ENCODE results near the gene ERBIN. TPM values are rescaled to one million over a fixed set of nuclear protein-coding genes. Genes with fewer than 3 reads are reported as not detected.
"Not testable (repeated sequence)": the region's sequence is repeated elsewhere in the genome, so short reads cannot be mapped to it uniquely, and the experiment has no call there.

The ERBIN gene
- total and polyA plus RNA-seq, 2 donors (not counting 1 experiment from before 2014, with no cell fraction given) = 69.1 to 127 TPM

- DNase-seq (ENCODE audit: low read depth in 2 of 2) = no peak
- TF ChIP-seq CTCF (conservative IDR thresholded peaks at IDR 0.05 in 1 of 2, IDR thresholded peaks at IDR 0.05 in 1 of 2; ENCODE audit: low read depth in 1 of 2, low read length in 2 of 2) = no peak
- TF ChIP-seq EZH2 (IDR thresholded peaks at IDR 0.05; ENCODE audit: low read length, missing control alignments) = no peak
- no peaks in the 10 kb centered on the region for H3K36me3 ChIP-seq (ENCODE audit: control insufficient read depth, insufficient read depth, low read length)
- H4K20me1 ChIP-seq (ENCODE audit: control insufficient read depth, extremely low read depth, insufficient read depth, low read length) = no peaks in the 10 kb centered on the region
- no peak overlapping the region for H3K9ac ChIP-seq (ENCODE audit: insufficient read depth, low read length)
- no peak overlapping the region for H3K27ac ChIP-seq (ENCODE audit: insufficient read depth, low read length)
- H3K4me2 ChIP-seq (ENCODE audit: extremely low read depth, insufficient read depth, low read length) = no peak overlapping the region
- H3K4me3 ChIP-seq (replicated peaks in 1 of 4; ENCODE audit: control extremely low read depth in 1 of 4, insufficient read depth in 1 of 4, low read depth in 3 of 4, low read length in 4 of 4) = no peak overlapping the region
- no peaks in the 10 kb centered on the region for H3K27me3 ChIP-seq (ENCODE audit: control insufficient read depth, insufficient read depth, low read length)
- no peak overlapping the region for H2AFZ ChIP-seq (ENCODE audit: low read length)
- H3K4me1 ChIP-seq (ENCODE audit: control insufficient read depth, extremely low read depth, insufficient read depth, low read length) = peaks cover 5% of the 10 kb centered on the region
- H3K79me2 ChIP-seq (ENCODE audit: control insufficient read depth, insufficient read depth, low read length) = no peaks in the 10 kb centered on the region
- H3K9me3 ChIP-seq (ENCODE audit: control insufficient read depth, insufficient read depth, low read depth, low read length) = no peaks in the 10 kb centered on the region
These were observed 40.0 kb upstream of the ERBIN start for GRCh38 chr5:65886387-65886786.

GRCh38 chr5:65892024-65892423, 34.4 kb upstream of the ERBIN start:
- not testable (repeated sequence) for DNase-seq (ENCODE audit: low read depth in 2 of 2)

GRCh38 chr5:65892801-65893200, 33.6 kb upstream of the ERBIN start:
- Histone ChIP-seq H3K27ac (ENCODE audit: insufficient read depth, low read length) (no peak overlapping the region), H3K79me2 (ENCODE audit: control insufficient read depth, insufficient read depth, low read length) (no peaks in the 10 kb centered on the region), H3K4me1 (ENCODE audit: control insufficient read depth, extremely low read depth, insufficient read depth, low read length) (no peaks in the 10 kb centered on the region), H3K4me3 (replicated peaks in 1 of 4; ENCODE audit: control extremely low read depth in 1 of 4, insufficient read depth in 1 of 4, low read depth in 3 of 4, low read length in 4 of 4) (no peak overlapping the region), H3K4me2 (ENCODE audit: extremely low read depth, insufficient read depth, low read length) (no peak overlapping the region), H3K9ac (ENCODE audit: insufficient read depth, low read length) (no peak overlapping the region), H4K20me1 (ENCODE audit: control insufficient read depth, extremely low read depth, insufficient read depth, low read length) (no peaks in the 10 kb centered on the region), H3K9me3 (ENCODE audit: control insufficient read depth, insufficient read depth, low read depth, low read length) (no peaks in the 10 kb centered on the region), H3K27me3 (ENCODE audit: control insufficient read depth, insufficient read depth, low read length) (no peaks in the 10 kb centered on the region), H2AFZ (ENCODE audit: low read length) (no peak overlapping the region), H3K36me3 (ENCODE audit: control insufficient read depth, insufficient read depth, low read length) (no peaks in the 10 kb centered on the region)
- TF ChIP-seq EZH2 (IDR thresholded peaks at IDR 0.05; ENCODE audit: low read length, missing control alignments) (no peak), CTCF (conservative IDR thresholded peaks at IDR 0.05 in 1 of 2, IDR thresholded peaks at IDR 0.05 in 1 of 2; ENCODE audit: low read depth in 1 of 2, low read length in 2 of 2) (no peak)
- DNase-seq (ENCODE audit: low read depth in 2 of 2) = no peak

More at GRCh38 chr5:65892024-65892423, 34.4 kb upstream of the ERBIN start:
- H3K9ac ChIP-seq (ENCODE audit: insufficient read depth, low read length); H2AFZ ChIP-seq (ENCODE audit: low read length); H3K4me2 ChIP-seq (ENCODE audit: extremely low read depth, insufficient read depth, low read length); H3K79me2 ChIP-seq (ENCODE audit: control insufficient read depth, insufficient read depth, low read length); H3K9me3 ChIP-seq (ENCODE audit: control insufficient read depth, insufficient read depth, low read depth, low read length); H3K36me3 ChIP-seq (ENCODE audit: control insufficient read depth, insufficient read depth, low read length); H3K4me3 ChIP-seq (replicated peaks in 1 of 4; ENCODE audit: control extremely low read depth in 1 of 4, insufficient read depth in 1 of 4, low read depth in 3 of 4, low read length in 4 of 4); H3K27me3 ChIP-seq (ENCODE audit: control insufficient read depth, insufficient read depth, low read length); H3K27ac ChIP-seq (ENCODE audit: insufficient read depth, low read length); H4K20me1 ChIP-seq (ENCODE audit: control insufficient read depth, extremely low read depth, insufficient read depth, low read length); H3K4me1 ChIP-seq (ENCODE audit: control insufficient read depth, extremely low read depth, insufficient read depth, low read length): not testable (repeated sequence)

Data from fibroblast of lung (primary cell).